GM19463 (cell line): ENCODE results near the gene CCNT1.
A peak's percentile ranks its signal among the peaks of the same experiment; 100 is the strongest.
"Not testable (repeated sequence)": the region's sequence is repeated elsewhere in the genome, so short reads cannot be mapped to it uniquely, and the experiment has no call there.

ENCODE experiments used
- ATAC-seq: cut with Tn5 transposase; IDR thresholded peaks from one replicate; pipeline ENCODE4 v1.9.1; 2021; ENCODE audit warnings: mild to moderate bottlenecking, moderate library complexity; ENCODE audit not compliant: unreplicated experiment

CCNT1 gene

DNA sequence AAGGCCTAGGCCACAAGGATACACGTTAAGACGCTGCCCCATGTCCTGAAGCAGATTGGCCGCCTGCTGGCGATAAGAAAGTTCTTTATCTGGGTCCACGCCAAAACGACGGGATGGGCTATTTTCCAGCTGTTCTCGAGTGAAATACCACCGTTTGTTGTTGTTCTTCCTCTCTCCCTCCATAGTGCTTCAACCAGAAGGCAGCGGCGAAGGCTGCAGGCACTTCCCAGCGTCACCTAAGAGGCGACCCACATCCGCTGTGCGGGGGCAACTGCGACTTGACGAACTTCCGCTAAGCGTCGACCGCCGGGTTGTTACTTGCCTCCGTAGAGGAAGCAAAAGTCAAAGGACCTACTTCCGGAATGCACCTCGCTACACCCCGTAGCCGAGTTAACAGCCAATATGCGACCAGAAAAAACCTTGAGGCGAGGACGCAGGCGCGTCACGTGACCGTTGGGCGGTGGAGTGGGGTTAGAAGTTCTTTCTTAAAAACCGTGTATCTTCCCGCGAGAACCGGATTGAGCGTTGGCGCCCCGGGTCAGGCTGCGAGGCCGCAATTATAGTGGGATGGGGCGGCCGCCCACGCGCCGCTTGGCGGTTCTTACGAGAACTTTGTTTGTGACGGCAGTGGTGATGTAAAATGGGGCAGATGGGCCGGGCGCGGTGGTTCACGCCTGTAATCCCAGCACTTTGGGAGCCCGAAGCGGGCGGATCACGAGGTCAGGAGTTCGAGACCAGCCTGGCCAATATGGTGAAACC, at the start of gene CCNT1:
Gene CCNT1, minus strand, starts transcription at position 215 of the 759 bp plus-strand sequence. Its CDS starts 32 bp downstream, at position 183.
- peak; percentile 96 for ATAC-seq

DNA sequence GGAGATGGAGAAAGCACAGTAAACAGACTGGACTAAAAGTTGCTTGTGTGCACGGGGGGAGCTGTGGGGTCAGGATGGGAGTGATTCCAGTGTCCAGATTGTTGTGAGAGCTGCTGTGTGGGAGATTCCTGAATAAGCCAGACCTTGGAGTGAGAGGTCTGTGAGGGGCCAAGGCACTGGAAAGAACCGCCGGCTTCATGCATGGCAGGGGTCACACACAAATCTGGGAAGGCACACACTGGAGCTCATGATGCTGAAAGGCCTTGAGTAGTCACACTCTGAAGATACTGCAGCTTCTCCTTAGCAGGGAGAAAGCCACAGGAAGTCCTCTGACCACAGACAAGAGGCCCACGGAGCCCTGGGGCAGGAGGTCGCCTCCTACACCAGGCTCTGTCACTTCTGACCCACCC, 49.3 kb upstream of the CCNT1 start:
- peak; percentile 67 for ATAC-seq

DNA sequence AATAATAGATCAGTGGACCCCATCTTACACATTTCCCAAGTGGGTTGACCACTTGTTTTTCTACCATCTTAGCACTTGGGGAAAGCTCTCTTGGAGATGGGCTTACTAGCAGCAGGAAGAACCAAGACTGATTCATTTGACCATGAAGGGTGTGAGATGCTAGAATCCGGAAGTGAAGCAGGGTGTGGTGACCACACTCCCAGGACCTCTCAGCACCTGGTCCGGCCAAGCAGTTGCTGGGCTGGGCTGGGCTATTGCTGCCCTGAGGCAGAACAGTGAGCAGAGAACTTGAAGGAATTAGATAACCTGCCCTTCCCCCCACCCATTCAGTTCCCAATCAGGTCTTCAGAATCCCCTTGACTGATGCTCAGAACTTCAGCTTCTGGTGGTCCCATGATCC, 48.0 kb upstream of the CCNT1 start:
- ATAC-seq = no peak

DNA sequence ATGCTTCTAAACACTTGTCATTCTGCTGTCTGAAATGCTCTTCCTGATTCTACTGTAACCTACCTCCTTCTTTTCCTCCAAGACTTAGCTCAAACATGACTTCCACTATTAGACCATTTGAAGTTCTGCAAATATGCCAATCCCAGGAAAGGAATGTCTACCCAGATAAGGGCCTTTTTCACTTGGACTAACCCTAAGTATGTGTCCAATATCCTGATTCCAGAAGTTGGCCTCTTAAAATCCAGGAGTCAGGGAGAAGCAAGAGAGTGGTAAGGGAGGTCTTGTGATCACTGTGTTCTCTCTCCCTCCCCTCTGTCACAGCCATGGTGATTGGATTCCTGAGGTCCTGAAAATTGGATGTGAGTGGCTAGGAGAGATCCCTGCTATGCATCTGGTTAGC, 42.2 kb upstream of the CCNT1 start:
- ATAC-seq = no peak

- ATAC-seq = no peak
Observed at GRCh38 chr12:48758186-48758585, 41.7 kb upstream of the CCNT1 start.

GRCh38 chr12:48750769-48751356, 34.4 kb upstream of the CCNT1 start:
- no peak for ATAC-seq

- ATAC-seq = no peak
Observed at GRCh38 chr12:48750215-48750614, 33.7 kb upstream of the CCNT1 start.

- ATAC-seq = no peak
Observed at GRCh38 chr12:48744251-48745008, 27.9 kb upstream of the CCNT1 start.

- ATAC-seq = no peak
Observed at GRCh38 chr12:48739618-48740269, 23.2 kb upstream of the CCNT1 start.

GRCh38 chr12:48736456-48736855, 19.9 kb upstream of the CCNT1 start:
- no peak for ATAC-seq

GRCh38 chr12:48728807-48729206, 12.3 kb upstream of the CCNT1 start:
- ATAC-seq = no peak

- not testable (repeated sequence) for ATAC-seq
Observed at GRCh38 chr12:48720737-48721136, 4.2 kb upstream of the CCNT1 start.

DNA sequence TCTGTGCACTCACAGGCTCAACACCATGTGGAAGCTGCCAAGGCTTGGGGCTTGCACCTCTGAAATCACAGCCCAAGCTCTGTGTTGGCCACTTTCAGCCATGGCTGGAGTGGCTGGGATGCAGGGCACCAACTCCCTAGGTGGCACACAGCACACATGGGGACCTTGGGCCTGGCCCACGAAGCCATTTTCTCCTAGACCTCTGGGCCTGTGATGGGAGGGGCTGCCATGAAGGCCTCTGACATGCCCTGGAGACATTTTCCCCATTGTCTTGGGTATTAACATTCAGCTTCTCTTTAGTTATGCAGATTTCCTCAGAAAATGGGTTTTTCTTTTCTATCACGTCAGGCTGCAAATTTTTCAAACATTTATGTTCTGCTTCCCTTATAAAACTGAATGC, 3.7 kb upstream of the CCNT1 start:
- ATAC-seq = not testable (repeated sequence)

GRCh38 chr12:48719002-48719401, 2.5 kb upstream of the CCNT1 start:
- ATAC-seq = not testable (repeated sequence)

DNA sequence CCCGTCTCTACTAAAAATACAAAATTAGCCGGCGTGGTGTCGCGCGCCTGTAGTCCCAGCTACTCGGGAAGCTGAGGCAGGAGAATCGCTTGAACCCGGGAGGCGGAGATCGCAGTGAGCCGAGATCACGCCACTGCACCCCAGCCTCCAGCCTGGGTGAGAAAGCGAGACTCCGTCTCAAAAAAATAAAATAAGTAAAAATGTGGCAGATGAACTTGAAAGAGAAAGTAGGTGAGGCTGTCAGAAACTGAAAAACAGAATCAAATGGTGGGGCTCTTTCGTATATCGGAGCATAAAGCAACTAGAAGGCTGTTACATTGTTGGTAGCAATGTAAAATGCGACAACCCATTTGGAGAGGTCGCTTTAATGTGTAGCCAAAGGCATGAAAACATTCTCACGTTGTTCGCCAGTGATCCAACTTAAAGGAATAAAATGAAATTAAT, 767 bp upstream of the CCNT1 start:
- ATAC-seq = no peak

DNA sequence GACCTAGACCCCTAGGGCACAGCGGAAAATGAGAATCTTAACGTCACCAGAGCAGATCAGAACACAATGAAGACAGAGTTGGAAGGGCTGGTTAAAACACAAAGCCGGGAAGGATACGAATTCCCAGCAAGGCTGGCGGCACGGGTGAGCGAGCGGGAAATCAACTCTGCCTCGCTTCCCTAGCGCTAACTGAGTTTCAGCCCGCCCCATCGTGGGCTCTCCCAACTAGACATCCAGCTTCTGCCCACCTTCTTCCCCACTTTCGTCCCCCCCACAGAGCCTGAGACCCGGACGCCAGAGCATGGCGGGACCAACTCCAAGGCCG, 377 bp downstream of the CCNT1 start:
- no peak for ATAC-seq

DNA sequence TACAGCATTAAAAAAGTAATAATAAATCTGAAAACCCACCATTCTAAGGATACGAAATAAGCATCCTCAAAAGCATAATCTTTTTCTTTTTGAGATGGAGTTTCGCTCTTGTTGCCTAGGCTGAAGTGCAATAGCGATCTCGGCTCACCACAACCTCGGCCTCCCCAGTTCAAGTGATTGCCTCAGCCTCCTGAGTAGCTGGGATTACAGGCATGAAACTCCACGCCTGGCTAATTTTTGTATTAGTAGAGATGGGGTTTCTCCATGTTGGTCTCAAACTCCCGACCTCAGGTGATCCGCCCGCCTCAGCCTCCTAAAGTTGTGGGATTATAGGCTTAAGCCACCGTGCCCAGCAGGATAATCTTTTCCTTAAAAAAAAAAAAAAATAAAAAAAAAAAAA, 4.3 kb downstream of the CCNT1 start:
- no peak for ATAC-seq

GRCh38 chr12:48698822-48699221, 17.7 kb downstream of the CCNT1 start:
- ATAC-seq = not testable (repeated sequence)

DNA sequence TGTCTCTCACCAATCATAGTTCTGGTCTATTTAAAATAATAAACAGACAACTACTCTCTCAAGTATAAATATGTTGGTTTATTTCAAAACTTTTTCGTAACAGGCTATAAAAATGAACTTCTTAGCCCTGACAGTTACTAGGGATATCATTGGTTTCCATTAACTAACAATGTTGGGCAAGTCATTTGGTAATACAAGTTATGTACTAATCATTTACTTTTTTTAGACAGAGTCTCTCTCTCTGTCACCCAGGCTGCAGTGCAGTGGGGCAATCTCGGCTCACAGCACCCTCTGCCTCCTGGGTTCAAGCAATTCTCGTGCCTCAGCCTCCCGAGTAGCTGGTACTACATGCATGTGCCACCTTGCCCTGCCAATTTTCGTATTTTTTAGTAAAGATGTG, 19.9 kb downstream of the CCNT1 start:
- no peak for ATAC-seq

DNA sequence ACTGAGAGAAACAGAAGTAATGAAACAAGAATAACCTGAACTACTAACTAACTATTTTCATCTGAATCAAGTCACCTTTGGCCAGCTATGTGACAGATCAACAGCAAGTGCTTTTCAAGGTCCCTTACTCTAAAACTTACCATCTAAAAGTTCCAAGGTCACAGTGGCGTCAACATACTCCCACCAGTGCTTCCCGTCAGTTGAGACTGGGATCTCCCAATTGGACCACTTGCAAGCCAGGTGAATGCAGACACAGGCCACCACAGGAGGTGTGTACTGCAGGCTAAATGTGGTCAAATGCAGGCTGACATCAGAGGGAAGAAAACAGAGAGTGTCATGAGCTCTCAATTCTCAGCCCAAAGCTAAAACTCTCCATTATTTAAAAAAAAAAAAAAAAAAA, 20.6 kb downstream of the CCNT1 start:
- no peak for ATAC-seq

DNA sequence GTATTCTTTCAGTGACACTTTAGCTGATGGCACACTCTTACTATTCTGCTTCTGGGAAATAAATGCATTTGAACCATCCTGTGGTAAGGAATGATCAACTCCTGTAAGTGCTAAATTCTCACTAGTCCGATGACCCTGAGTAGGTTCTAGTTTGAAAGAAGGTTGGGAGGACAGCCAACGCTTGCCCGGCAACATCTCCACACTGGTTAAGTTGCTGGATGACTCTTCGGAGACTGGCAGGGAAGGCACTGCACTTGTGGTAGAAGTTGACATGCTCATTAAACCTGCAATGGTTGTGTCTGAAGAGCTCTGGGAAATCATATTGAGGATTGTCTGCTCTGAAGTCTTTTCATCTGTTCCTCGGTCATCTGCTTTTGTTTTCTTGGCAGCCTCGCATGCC, 22.5 kb downstream of the CCNT1 start:
- no peak for ATAC-seq
